MCF 10A (cell line): ENCODE results near the gene TMEM236. TPM values are rescaled to one million over a fixed set of nuclear protein-coding genes. Genes with fewer than 3 reads are reported as not detected.

Experiments
- BruUV-seq: library from RNA; stranded (reverse); fragments of 400-500 nt; replicated peaks from 2 replicates; lab custom pipeline; 2021; lab: Mats Ljungman, UMichigan
- CTCF ChIA-PET: fragments of 300-600 bp; sonication (Branson Sonifier 250); formaldehyde crosslinking; extraction: SDS; loops from one replicate; lab custom pipeline; 2021; ENCODE audit warnings: antibody characterized with exemption, inconsistent platforms; lab: Yijun Ruan, JAX
- POLR2A ChIA-PET: fragments of 300-600, 350-650 bp; sonication (Branson Sonifier 250); formaldehyde crosslinking; extraction: SDS; loops from one replicate; lab custom pipeline; 2020; ENCODE audit warnings: antibody characterized with exemption, inconsistent platforms; lab: Yijun Ruan, JAX
- DNase-seq: peaks from one replicate; pipeline ENCODE4 v3.0.0-alpha.2; 2018; ENCODE audit not compliant: unreplicated experiment
- H3K27ac Mint-ChIP-seq: one replicate; pipeline ENCODE4 v1.8.0; 2022; ENCODE audit warnings: mild to moderate bottlenecking, low read depth, mixed read lengths; ENCODE audit not compliant: unreplicated experiment
- H3K27me3 Mint-ChIP-seq: one replicate; pipeline ENCODE4 v1.8.0; 2022; ENCODE audit warnings: mixed read lengths; ENCODE audit not compliant: insufficient read depth, unreplicated experiment
- H3K36me3 Mint-ChIP-seq: one replicate; pipeline ENCODE4 v1.8.0; 2022; ENCODE audit warnings: mild to moderate bottlenecking, moderate library complexity, mixed read lengths; ENCODE audit not compliant: insufficient read depth, unreplicated experiment
- H3K4me1 Mint-ChIP-seq: one replicate; pipeline ENCODE4 v1.8.0; 2022; ENCODE audit warnings: mixed read lengths; ENCODE audit not compliant: insufficient read depth, unreplicated experiment
- H3K4me3 Mint-ChIP-seq: one replicate; pipeline ENCODE4 v1.8.0; 2022; ENCODE audit warnings: mild to moderate bottlenecking, moderate library complexity, mixed read lengths; ENCODE audit not compliant: unreplicated experiment
- H3K9me3 Mint-ChIP-seq: one replicate; pipeline ENCODE4 v1.8.0; 2022; ENCODE audit warnings: mixed read lengths; ENCODE audit not compliant: unreplicated experiment
- CTCF ChIP-seq: fragments of 200-600 bp; IDR thresholded peaks from one replicate; pipeline ENCODE4 v1.8.0; 2022; ENCODE audit warnings: antibody characterized with exemption, mild to moderate bottlenecking; ENCODE audit not compliant: unreplicated experiment
- intact Hi-C: fragments of 100-400 bp; cut with micrococcal nuclease; formaldehyde crosslinking; loops from 2 replicates; pipeline ENCODE4 v1.14.1; 2022
- total RNA-seq: library from RNA; stranded (reverse); gene quantifications from 2 replicates; pipeline ENCODE4 v1.2.3, GENCODE V29; 2022

TMEM236 gene
- total RNA-seq, 1 experiment from 2014 or later, result 0.09 TPM

DNA sequence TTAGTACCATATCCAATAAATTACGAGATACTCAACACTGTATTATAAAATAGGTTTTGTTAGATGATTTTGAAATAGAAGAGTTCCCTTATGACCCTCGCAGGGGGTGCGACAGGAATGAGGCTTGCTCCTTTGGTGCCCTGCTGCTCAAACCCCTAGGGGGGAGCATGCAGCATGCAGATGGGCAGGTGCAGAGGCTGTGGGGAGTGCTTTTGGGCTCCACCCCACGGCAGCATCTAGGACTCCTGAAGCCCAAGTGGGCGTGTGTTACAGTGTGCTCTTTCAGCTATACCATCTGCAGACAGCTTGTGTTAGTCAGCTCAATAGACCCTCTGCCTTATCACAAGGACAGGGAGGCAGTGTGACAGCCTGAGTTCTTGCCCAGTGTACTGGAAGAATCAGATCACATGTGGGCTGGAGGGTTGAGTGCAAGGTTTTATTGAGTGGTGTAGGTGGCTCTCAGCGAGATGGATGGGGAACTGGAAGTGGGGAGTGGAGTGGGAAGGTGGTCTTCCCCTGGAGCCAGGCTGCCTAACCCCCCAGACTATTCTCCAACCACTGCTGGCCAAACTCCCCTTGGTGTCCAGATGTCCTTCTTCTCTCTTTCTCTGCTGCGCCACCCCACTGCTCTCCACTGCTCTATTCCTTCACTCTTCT, 54.0 kb downstream of the TMEM236 start:
- ChIA-PET POLR2A (no interaction called here), CTCF (interaction anchor here (0.5 to 0.8 kb wide), 2 partner anchors 206 to 434 kb away, joined by 3 read pairs; no protein-coding TSS in a partner anchor)
- peaks cover 7% of the 10 kb centered on the region for H3K9me3 Mint-ChIP-seq
- peaks cover 8% of the 10 kb centered on the region for H3K4me1 Mint-ChIP-seq
- DNase-seq, result peak; percentile 35
- intact Hi-C loops, result no loop called here
- no peak overlapping the region for H3K4me3 Mint-ChIP-seq
- no peaks in the 10 kb centered on the region for H3K27me3 Mint-ChIP-seq
- TF ChIP-seq CTCF, result no peak
- H3K36me3 Mint-ChIP-seq, result no peaks in the 10 kb centered on the region
- no TSS peak for BruUV-seq
- no peak overlapping the region for H3K27ac Mint-ChIP-seq

- POLR2A ChIA-PET, result no interaction called here
- DNase-seq, result no peak
Measured at GRCh38 chr10:17808971-17809841, 57.2 kb downstream of the TMEM236 start, which contains the start of gene MRC1. TSS of gene MRC1 (plus strand) at chr10:17809348. CDS start at chr10:17809466, 118 bp downstream.

DNA sequence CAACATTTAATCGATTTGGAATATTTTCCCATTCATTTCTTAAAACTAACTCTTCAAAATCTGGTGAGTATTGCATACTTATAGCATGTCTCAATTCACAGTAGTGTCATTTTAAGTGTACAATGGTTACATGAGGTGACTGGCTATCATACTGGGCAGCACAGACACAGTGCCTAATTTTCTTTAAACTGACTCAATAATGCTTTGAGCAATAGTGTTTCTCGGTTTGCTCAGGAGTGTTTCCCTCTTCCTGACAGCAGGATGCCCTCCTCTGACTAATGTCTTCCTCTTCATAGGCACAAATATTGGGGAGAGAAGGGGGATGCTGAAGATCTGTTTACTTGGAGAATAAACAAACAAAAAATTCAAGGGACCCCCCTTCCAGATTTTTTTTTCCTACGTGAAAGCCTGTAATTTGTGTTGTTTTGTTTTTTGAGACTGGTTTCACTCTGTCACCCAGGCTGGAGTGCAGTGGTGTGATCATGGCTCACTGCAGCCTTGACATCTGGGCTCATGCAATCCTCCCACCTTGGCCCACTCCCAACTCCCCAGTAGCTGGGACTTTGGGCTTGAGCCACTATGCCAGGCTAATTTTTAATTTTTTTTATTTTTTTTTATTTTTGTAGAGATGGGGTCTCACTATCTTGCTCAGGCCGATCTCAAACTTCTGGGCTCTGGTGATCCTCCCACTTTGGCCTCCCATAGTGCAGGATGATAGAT, 59.3 kb downstream of the TMEM236 start:
- ChIA-PET POLR2A (no interaction called here), CTCF (no interaction called here)
- Mint-ChIP-seq H3K36me3 (no peaks in the 10 kb centered on the region), H3K27me3 (no peaks in the 10 kb centered on the region), H3K27ac (no peak overlapping the region), H3K9me3 (no peaks in the 10 kb centered on the region), H3K4me1 (no peaks in the 10 kb centered on the region), H3K4me3 (no peak overlapping the region)
- no TSS peak for BruUV-seq
- DNase-seq, result peak; percentile 21
- no peak for TF ChIP-seq CTCF
- intact Hi-C loops, result no loop called here

More at GRCh38 chr10:17808971-17809841, 57.2 kb downstream of the TMEM236 start, which contains the start of gene MRC1:
- H3K36me3 Mint-ChIP-seq, result no peaks in the 10 kb centered on the region
- peaks cover 7% of the 10 kb centered on the region for H3K9me3 Mint-ChIP-seq
- BruUV-seq, result no TSS peak
- no peak within 1 kb of the TSS for H3K4me3 Mint-ChIP-seq
- no peak within 1 kb of the TSS for H3K27ac Mint-ChIP-seq
- TF ChIP-seq CTCF, result no peak
- intact Hi-C loops, result no loop called here
- CTCF ChIA-PET, result interaction anchor here (0.7 to 1.5 kb wide), 5 partner anchors 8 to 201 kb away, joined by 3 to 4 read pairs (median 3); no protein-coding TSS in a partner anchor
- no peaks in the 10 kb centered on the region for H3K4me1 Mint-ChIP-seq
- H3K27me3 Mint-ChIP-seq, result no peaks in the 10 kb centered on the region
